HEK293 (cell line): ENCODE measurements around the gene CASZ1.

Source experiments
- CTCF ChIA-PET: fragments of 350-600 bp; formaldehyde crosslinking; extraction: SDS; loops from one replicate; lab custom pipeline; 2021; ENCODE audit warnings: antibody characterized with exemption; lab: Yijun Ruan, JAX
- POLR2A ChIA-PET: fragments of 300-600 bp; formaldehyde crosslinking; extraction: SDS; loops from one replicate; lab custom pipeline; 2020; ENCODE audit warnings: antibody characterized with exemption, inconsistent platforms; lab: Yijun Ruan, JAX
- H3K27ac ChIP-seq: fragments of 200-500 bp; sonication (Bioruptor generic); 2 replicates; pipeline ENCODE4 v1.5.1; 2014; ENCODE audit warnings: low read depth, low read length, control low read depth, inconsistent platforms; ENCODE audit errors: extremely low read depth
- H3K36me3 ChIP-seq, 2 experiments: fragments of 200-500 bp in 1 of 2; sonication (Bioruptor generic) in 1 of 2; 1 replicate in 1 of 2; 2 replicates in 1 of 2; pipeline ENCODE4 v1.5.1; 2014 to 2017; ENCODE audit warnings: inconsistent platforms in 2 of 2, low read length in 2 of 2; ENCODE audit not compliant: control insufficient read depth in 2 of 2, insufficient read depth in 1 of 2
- H3K4me1 ChIP-seq: fragments of 200-500 bp; sonication (Bioruptor generic); 2 replicates; pipeline ENCODE4 v1.5.1; 2014; ENCODE audit warnings: mild to moderate bottlenecking, low read length, inconsistent platforms; ENCODE audit not compliant: control insufficient read depth, insufficient read depth
- H3K4me3 ChIP-seq: 2 replicates; pipeline ENCODE4 v1.5.1; 2011; ENCODE audit warnings: low read depth, mild to moderate bottlenecking, control low read depth, low read length, moderate library complexity
- H3K9me3 ChIP-seq: fragments of 200-500 bp; sonication (Bioruptor generic); 2 replicates; pipeline ENCODE4 v1.5.1; 2014; ENCODE audit warnings: low read depth, low read length, inconsistent platforms; ENCODE audit not compliant: control insufficient read depth, insufficient read depth
- ATF2 ChIP-seq: fragments of 450-650 bp; formaldehyde crosslinking; IDR thresholded peaks from 2 replicates; pipeline ENCODE4 v1.5.1; 2016; ENCODE audit warnings: missing biosample characterization, missing genetic modification characterization, low read depth
- BCL6B ChIP-seq: fragments of 450-650 bp; formaldehyde crosslinking; IDR thresholded peaks from 2 replicates; pipeline ENCODE4 v1.5.1; 2017; ENCODE audit warnings: missing biosample characterization, missing genetic modification characterization
- HIC1 ChIP-seq: fragments of 450-650 bp; formaldehyde crosslinking; IDR thresholded peaks from 2 replicates; pipeline ENCODE4 v1.5.1; 2016; ENCODE audit warnings: missing biosample characterization, missing genetic modification characterization
- KLF16 ChIP-seq: fragments of 450-650 bp; formaldehyde crosslinking; IDR thresholded peaks from 2 replicates; pipeline ENCODE4 v1.5.1; 2017; ENCODE audit warnings: missing biosample characterization, missing genetic modification characterization
- ZBTB21 ChIP-seq: fragments of 450-650 bp; formaldehyde crosslinking; IDR thresholded peaks from 2 replicates; pipeline ENCODE4 v1.5.1; 2017; ENCODE audit warnings: missing biosample characterization, missing genetic modification characterization
- ZBTB6 ChIP-seq: fragments of 450-650 bp; formaldehyde crosslinking; IDR thresholded peaks from 2 replicates; pipeline ENCODE4 v1.5.1; 2017; ENCODE audit warnings: missing biosample characterization, missing genetic modification characterization
- ZEB2 ChIP-seq: fragments of 450-650 bp; formaldehyde crosslinking; IDR thresholded peaks from 2 replicates; pipeline ENCODE4 v1.5.1; 2016; ENCODE audit warnings: missing biosample characterization, missing genetic modification characterization
- ZFP69B ChIP-seq: fragments of 450-650 bp; formaldehyde crosslinking; IDR thresholded peaks from 2 replicates; pipeline ENCODE4 v1.5.1; 2016; ENCODE audit warnings: missing biosample characterization, missing genetic modification characterization
- ZNF132 ChIP-seq: fragments of 450-650 bp; formaldehyde crosslinking; IDR thresholded peaks from 2 replicates; pipeline ENCODE4 v1.5.1; 2017; ENCODE audit warnings: missing biosample characterization, missing genetic modification characterization, borderline replicate concordance
- ZNF155 ChIP-seq: fragments of 450-650 bp; formaldehyde crosslinking; IDR thresholded peaks from 2 replicates; pipeline ENCODE4 v1.5.1; 2016; ENCODE audit warnings: missing biosample characterization, missing genetic modification characterization
- ZNF23 ChIP-seq: fragments of 450-650 bp; formaldehyde crosslinking; IDR thresholded peaks from 2 replicates; pipeline ENCODE4 v1.5.1; 2016; ENCODE audit warnings: missing biosample characterization, missing genetic modification characterization, borderline replicate concordance
- ZNF280C ChIP-seq: fragments of 450-650 bp; formaldehyde crosslinking; IDR thresholded peaks from 2 replicates; pipeline ENCODE4 v1.5.1; 2016; ENCODE audit warnings: missing biosample characterization, missing genetic modification characterization
- ZNF394 ChIP-seq: fragments of 450-650 bp; formaldehyde crosslinking; IDR thresholded peaks from 2 replicates; pipeline ENCODE4 v1.5.1; 2016; ENCODE audit warnings: missing biosample characterization, missing genetic modification characterization, mild to moderate bottlenecking, moderate library complexity, borderline replicate concordance
- ZNF426 ChIP-seq: fragments of 450-650 bp; formaldehyde crosslinking; IDR thresholded peaks from 2 replicates; pipeline ENCODE4 v1.5.1; 2017; ENCODE audit warnings: missing biosample characterization, missing genetic modification characterization, mild to moderate bottlenecking, inconsistent platforms, moderate library complexity
- ZNF433 ChIP-seq: fragments of 450-650 bp; formaldehyde crosslinking; IDR thresholded peaks from 2 replicates; pipeline ENCODE4 v1.5.1; 2016; ENCODE audit warnings: missing biosample characterization, missing genetic modification characterization, low read depth
- ZNF501 ChIP-seq: fragments of 450-650 bp; formaldehyde crosslinking; IDR thresholded peaks from 2 replicates; pipeline ENCODE4 v1.5.1; 2016; ENCODE audit warnings: missing biosample characterization, missing genetic modification characterization
- ZNF513 ChIP-seq: fragments of 450-650 bp; IDR thresholded peaks from 2 replicates; pipeline ENCODE4 v1.5.1; 2018; ENCODE audit warnings: missing biosample characterization, missing genetic modification characterization
- ZNF549 ChIP-seq: fragments of 450-650 bp; IDR thresholded peaks from 2 replicates; pipeline ENCODE4 v1.5.1; 2018; ENCODE audit warnings: missing biosample characterization, missing genetic modification characterization, mild to moderate bottlenecking, inconsistent platforms, moderate library complexity
- ZNF571 ChIP-seq: fragments of 450-650 bp; formaldehyde crosslinking; IDR thresholded peaks from 2 replicates; pipeline ENCODE4 v1.5.0; 2017; ENCODE audit warnings: missing biosample characterization, missing genetic modification characterization
- ZNF580 ChIP-seq: fragments of 450-650 bp; formaldehyde crosslinking; IDR thresholded peaks from 2 replicates; pipeline ENCODE4 v1.5.1; 2016; ENCODE audit warnings: missing biosample characterization, missing genetic modification characterization
- ZNF629 ChIP-seq: fragments of 450-650 bp; formaldehyde crosslinking; IDR thresholded peaks from 2 replicates; pipeline ENCODE4 v1.5.1; 2017; ENCODE audit warnings: missing biosample characterization, missing genetic modification characterization
- ZNF660 ChIP-seq: fragments of 450-650 bp; IDR thresholded peaks from 2 replicates; pipeline ENCODE4 v1.5.1; 2018; ENCODE audit warnings: missing biosample characterization, mild to moderate bottlenecking, missing genetic modification characterization
- ZNF664 ChIP-seq: fragments of 450-650 bp; formaldehyde crosslinking; IDR thresholded peaks from 2 replicates; pipeline ENCODE4 v1.5.1; 2016; ENCODE audit warnings: missing biosample characterization, missing genetic modification characterization
- ZNF701 ChIP-seq: fragments of 450-650 bp; formaldehyde crosslinking; IDR thresholded peaks from 2 replicates; pipeline ENCODE4 v1.5.1; 2016; ENCODE audit warnings: missing biosample characterization, missing genetic modification characterization
- ZNF768 ChIP-seq: fragments of 450-650 bp; formaldehyde crosslinking; IDR thresholded peaks from 2 replicates; pipeline ENCODE4 v1.5.1; 2018; ENCODE audit warnings: missing biosample characterization, mild to moderate bottlenecking, missing genetic modification characterization
- ZNF791 ChIP-seq: fragments of 450-650 bp; formaldehyde crosslinking; IDR thresholded peaks from 2 replicates; pipeline ENCODE4 v1.5.1; 2016; ENCODE audit warnings: missing biosample characterization, missing genetic modification characterization
- ZNF792 ChIP-seq: fragments of 450-650 bp; formaldehyde crosslinking; IDR thresholded peaks from 2 replicates; pipeline ENCODE4 v1.5.1; 2016; ENCODE audit warnings: missing biosample characterization, missing genetic modification characterization

The CASZ1 gene

GRCh38 chr1:10814312-10814711 lies 17.9 kb upstream of the CASZ1 start:
- Histone ChIP-seq H3K4me3 (no peak overlapping the region), H3K9me3 (no peaks in the 10 kb centered on the region), H3K27ac (no peak overlapping the region), H3K36me3 (no peaks in the 10 kb centered on the region), H3K4me1 (no peaks in the 10 kb centered on the region)
- TF ChIP-seq ZNF791 (tag by site-specific recombination) (no peak), ZNF660 (no peak), ZNF513 (no peak), KLF16 (tag by site-specific recombination) (no peak), ZNF664 (no peak), ZNF792 (tag by site-specific recombination) (no peak), ZFP69B (tag by site-specific recombination) (no peak), ZNF155 (no peak), BCL6B (tag by site-specific recombination) (no peak), ZBTB21 (tag by site-specific recombination) (no peak), ZNF280C (tag by site-specific recombination) (no peak), ZNF549 (tag by site-specific recombination) (no peak), ZNF629 (tag by site-specific recombination) (no peak), ZNF768 (tag by site-specific recombination) (no peak)
- ChIA-PET CTCF (no interaction called here), POLR2A (no interaction called here)

GRCh38 chr1:10813799-10814198 lies 17.4 kb upstream of the CASZ1 start:
- no peaks in the 10 kb centered on the region for H3K9me3 ChIP-seq
- ChIA-PET POLR2A (no interaction called here), CTCF (no interaction called here)
- H3K27ac ChIP-seq, result no peak overlapping the region
- no peak overlapping the region for H3K4me3 ChIP-seq
- no peaks in the 10 kb centered on the region for H3K4me1 ChIP-seq
- H3K36me3 ChIP-seq, result no peaks in the 10 kb centered on the region
- TF ChIP-seq ATF2 (tag by site-specific recombination), result no peak
- TF ChIP-seq ZNF155, result no peak
- no peak for TF ChIP-seq HIC1 (tag by site-specific recombination)
- no peak for TF ChIP-seq ZNF768 (tag by site-specific recombination)
- no peak for TF ChIP-seq ZBTB6 (tag by site-specific recombination)
- no peak for TF ChIP-seq ZEB2 (tag by site-specific recombination)
- TF ChIP-seq ZNF571 (tag by site-specific recombination), result no peak
- no peak for TF ChIP-seq ZNF580 (tag by site-specific recombination)
- TF ChIP-seq ZNF701, result no peak
- no peak for TF ChIP-seq ZNF23 (tag by site-specific recombination)
- TF ChIP-seq ZNF433 (tag by site-specific recombination), result no peak
- no peak for TF ChIP-seq ZNF132
- TF ChIP-seq ZNF426 (tag by site-specific recombination), result no peak
- no peak for TF ChIP-seq ZNF394
- TF ChIP-seq ZNF501 (tag by site-specific recombination), result no peak
